HepG2 (cell line): Measurements from ENCODE around the gene ARL3. TPM values are rescaled to one million over a fixed set of nuclear protein-coding genes. Genes with fewer than 3 reads are reported as not detected.

Source experiments
- AHR ChIP-seq: IDR thresholded peaks from 2 replicates; pipeline ENCODE4 v1.6.1; 2018; ENCODE audit warnings: missing genetic modification reagents, missing compliant biosample characterization
- ETV6 ChIP-seq: sonication (generic); formaldehyde crosslinking; conservative IDR thresholded peaks from 2 replicates; pipeline ENCODE4 v1.4.0; 2020; ENCODE audit warnings: missing genetic modification reagents
- KDM5B ChIP-seq: sonication (generic); formaldehyde crosslinking; IDR thresholded peaks from 2 replicates; pipeline ENCODE4 v1.4.0; 2020; ENCODE audit warnings: missing genetic modification reagents, mild to moderate bottlenecking, borderline replicate concordance
- KMT2A ChIP-seq: sonication (generic); formaldehyde crosslinking; IDR thresholded peaks from 2 replicates; pipeline ENCODE4 v1.4.0; 2020; ENCODE audit warnings: missing genetic modification reagents
- MEIS2 ChIP-seq: sonication (generic); formaldehyde crosslinking; IDR thresholded peaks from 2 replicates; pipeline ENCODE4 v1.9.0; 2021; ENCODE audit warnings: mild to moderate bottlenecking, missing genetic modification reagents
- MXI1 ChIP-seq: IDR thresholded peaks from 3 replicates; pipeline ENCODE4 v1.6.1; 2012; ENCODE audit warnings: low read depth, low read length, inconsistent platforms, borderline replicate concordance
- NCOR1 ChIP-seq: fragments of 200-600 bp; sonication (generic); IDR thresholded peaks from 2 replicates; pipeline ENCODE4 v1.7.0; 2017; ENCODE audit warnings: antibody characterized with exemption, low read length, borderline replicate concordance
- NR2F6 ChIP-seq, 2 experiments: IDR thresholded peaks; 2 replicates each; pipeline ENCODE4 v1.6.1; 2016; ENCODE audit warnings: antibody characterized with exemption in 1 of 2, mild to moderate bottlenecking in 1 of 2
- SETDB1 ChIP-seq: sonication (generic); formaldehyde crosslinking; IDR thresholded peaks from 2 replicates; pipeline ENCODE4 v1.5.1; 2020; ENCODE audit warnings: missing genetic modification reagents, mild to moderate bottlenecking, borderline replicate concordance
- SRY ChIP-seq: sonication (generic); formaldehyde crosslinking; IDR thresholded peaks from 2 replicates; pipeline ENCODE4 v1.8.0; 2022; ENCODE audit warnings: mild to moderate bottlenecking, missing genetic modification reagents
- ZNF616 ChIP-seq: sonication (generic); formaldehyde crosslinking; IDR thresholded peaks from 2 replicates; pipeline ENCODE4 v1.5.0; 2020; ENCODE audit warnings: low read depth, mild to moderate bottlenecking, missing genetic modification reagents
- ZNF766 ChIP-seq: sonication (generic); formaldehyde crosslinking; IDR thresholded peaks from 2 replicates; pipeline ENCODE4 v1.5.0; 2020; ENCODE audit warnings: missing genetic modification reagents, borderline replicate concordance
- ZNF782 ChIP-seq: sonication (generic); formaldehyde crosslinking; IDR thresholded peaks from 2 replicates; pipeline ENCODE4 v1.4.0; 2020; ENCODE audit warnings: missing genetic modification reagents, mild to moderate bottlenecking, borderline replicate concordance
- polyA plus RNA-seq, 8 experiments: library from polyadenylated mRNA; depleted of rRNA in 3 of 8; stranded (reverse) in 7 of 8; unstranded in 1 of 8; fragments of >200 nt; fragmentation: Illumina TruSeq in 4 of 8; extraction: Trizol in 4 of 8; gene quantifications; 2 replicates each; pipeline versions ENCODE4 v1.2.1 to v1.2.3, GENCODE V29; 2011 to 2016; ENCODE audit warnings: low read depth in 4 of 8, missing spikeins in 1 of 8, mixed read lengths in 1 of 8; ENCODE audit not compliant: insufficient read depth in 1 of 8
- total RNA-seq, 5 experiments: library from RNA; depleted of rRNA; stranded (reverse); fragments of >200 nt; fragmentation: Illumina TruSeq; extraction: Trizol; gene quantifications; 2 replicates each; pipeline ENCODE4 v1.2.3, GENCODE V29; 2016; ENCODE audit warnings: low read depth in 1 of 5
- TF ChIP-seq, protein P1 (sequence below): sonication (generic); formaldehyde crosslinking; IDR thresholded peaks from 2 replicates; pipeline ENCODE4 v1.8.0; 2022; ENCODE audit warnings: missing genetic modification reagents, mild to moderate bottlenecking, moderate library complexity, borderline replicate concordance
- TF ChIP-seq, protein P2 (sequence below): sonication (generic); formaldehyde crosslinking; IDR thresholded peaks from 2 replicates; pipeline ENCODE4 v1.4.0; 2020; ENCODE audit warnings: missing genetic modification reagents, borderline replicate concordance
- TF ChIP-seq, protein P3 (sequence below): sonication (generic); formaldehyde crosslinking; IDR thresholded peaks from 2 replicates; pipeline ENCODE4 v1.4.0; 2020; ENCODE audit warnings: missing genetic modification reagents, borderline replicate concordance
- TF ChIP-seq, protein P4 (sequence below): sonication (generic); formaldehyde crosslinking; IDR thresholded peaks from 2 replicates; pipeline ENCODE4 v1.8.1; 2023; ENCODE audit warnings: missing genetic modification reagents, inconsistent platforms, borderline replicate concordance

Gene ARL3
- total and polyA plus RNA-seq, 2 of the 13 experiments (the other 11 are each of a cell fraction or from before 2014, with no cell fraction given) = 5.2 to 6.6 TPM

DNA sequence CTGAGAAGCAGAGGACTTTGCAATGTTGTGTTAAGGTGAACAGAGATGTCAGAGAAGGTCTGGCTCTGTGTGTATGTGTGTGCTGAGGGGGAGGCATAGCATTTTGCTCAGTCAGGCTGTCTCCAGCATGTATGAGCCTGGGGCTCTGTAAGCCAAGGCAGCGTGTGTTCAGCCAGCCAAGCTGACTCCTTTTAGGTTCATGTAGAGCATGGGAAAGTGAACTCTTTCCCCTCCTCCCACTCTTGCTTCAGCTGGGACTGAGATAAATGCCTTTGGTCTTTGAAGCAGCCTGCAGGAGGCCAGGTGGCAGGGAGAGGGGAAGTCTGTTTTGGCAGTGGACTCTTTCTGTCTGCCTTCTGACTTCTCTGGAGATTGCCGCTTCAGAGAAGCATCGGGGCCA is 4.0 kb upstream of the ARL3 start (continued):
- TF ChIP-seq, protein P1, sequence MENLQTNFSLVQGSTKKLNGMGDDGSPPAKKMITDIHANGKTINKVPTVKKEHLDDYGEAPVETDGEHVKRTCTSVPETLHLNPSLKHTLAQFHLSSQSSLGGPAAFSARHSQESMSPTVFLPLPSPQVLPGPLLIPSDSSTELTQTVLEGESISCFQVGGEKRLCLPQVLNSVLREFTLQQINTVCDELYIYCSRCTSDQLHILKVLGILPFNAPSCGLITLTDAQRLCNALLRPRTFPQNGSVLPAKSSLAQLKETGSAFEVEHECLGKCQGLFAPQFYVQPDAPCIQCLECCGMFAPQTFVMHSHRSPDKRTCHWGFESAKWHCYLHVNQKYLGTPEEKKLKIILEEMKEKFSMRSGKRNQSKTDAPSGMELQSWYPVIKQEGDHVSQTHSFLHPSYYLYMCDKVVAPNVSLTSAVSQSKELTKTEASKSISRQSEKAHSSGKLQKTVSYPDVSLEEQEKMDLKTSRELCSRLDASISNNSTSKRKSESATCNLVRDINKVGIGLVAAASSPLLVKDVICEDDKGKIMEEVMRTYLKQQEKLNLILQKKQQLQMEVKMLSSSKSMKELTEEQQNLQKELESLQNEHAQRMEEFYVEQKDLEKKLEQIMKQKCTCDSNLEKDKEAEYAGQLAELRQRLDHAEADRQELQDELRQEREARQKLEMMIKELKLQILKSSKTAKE (CRISPR knock-in tag) = no peak
- TF ChIP-seq SETDB1 (CRISPR knock-in tag) = no peak
- TF ChIP-seq, protein P2, sequence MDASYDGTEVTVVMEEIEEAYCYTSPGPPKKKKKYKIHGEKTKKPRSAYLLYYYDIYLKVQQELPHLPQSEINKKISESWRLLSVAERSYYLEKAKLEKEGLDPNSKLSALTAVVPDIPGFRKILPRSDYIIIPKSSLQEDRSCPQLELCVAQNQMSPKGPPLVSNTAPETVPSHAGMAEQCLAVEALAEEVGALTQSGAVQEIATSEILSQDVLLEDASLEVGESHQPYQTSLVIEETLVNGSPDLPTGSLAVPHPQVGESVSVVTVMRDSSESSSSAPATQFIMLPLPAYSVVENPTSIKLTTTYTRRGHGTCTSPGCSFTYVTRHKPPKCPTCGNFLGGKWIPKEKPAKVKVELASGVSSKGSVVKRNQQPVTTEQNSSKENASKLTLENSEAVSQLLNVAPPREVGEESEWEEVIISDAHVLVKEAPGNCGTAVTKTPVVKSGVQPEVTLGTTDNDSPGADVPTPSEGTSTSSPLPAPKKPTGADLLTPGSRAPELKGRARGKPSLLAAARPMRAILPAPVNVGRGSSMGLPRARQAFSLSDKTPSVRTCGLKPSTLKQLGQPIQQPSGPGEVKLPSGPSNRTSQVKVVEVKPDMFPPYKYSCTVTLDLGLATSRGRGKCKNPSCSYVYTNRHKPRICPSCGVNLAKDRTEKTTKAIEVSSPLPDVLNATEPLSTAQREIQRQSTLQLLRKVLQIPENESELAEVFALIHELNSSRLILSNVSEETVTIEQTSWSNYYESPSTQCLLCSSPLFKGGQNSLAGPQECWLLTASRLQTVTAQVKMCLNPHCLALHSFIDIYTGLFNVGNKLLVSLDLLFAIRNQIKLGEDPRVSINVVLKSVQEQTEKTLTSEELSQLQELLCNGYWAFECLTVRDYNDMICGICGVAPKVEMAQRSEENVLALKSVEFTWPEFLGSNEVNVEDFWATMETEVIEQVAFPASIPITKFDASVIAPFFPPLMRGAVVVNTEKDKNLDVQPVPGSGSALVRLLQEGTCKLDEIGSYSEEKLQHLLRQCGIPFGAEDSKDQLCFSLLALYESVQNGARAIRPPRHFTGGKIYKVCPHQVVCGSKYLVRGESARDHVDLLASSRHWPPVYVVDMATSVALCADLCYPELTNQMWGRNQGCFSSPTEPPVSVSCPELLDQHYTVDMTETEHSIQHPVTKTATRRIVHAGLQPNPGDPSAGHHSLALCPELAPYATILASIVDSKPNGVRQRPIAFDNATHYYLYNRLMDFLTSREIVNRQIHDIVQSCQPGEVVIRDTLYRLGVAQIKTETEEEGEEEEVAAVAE (CRISPR knock-in tag) = no peak
- TF ChIP-seq NCOR1 = no peak
- no peak for TF ChIP-seq KMT2A (CRISPR knock-in tag)
- no peak for TF ChIP-seq MEIS2 (CRISPR knock-in tag)
- TF ChIP-seq KDM5B (CRISPR knock-in tag) = no peak
- TF ChIP-seq ZNF782 = no peak
- TF ChIP-seq, protein P3, sequence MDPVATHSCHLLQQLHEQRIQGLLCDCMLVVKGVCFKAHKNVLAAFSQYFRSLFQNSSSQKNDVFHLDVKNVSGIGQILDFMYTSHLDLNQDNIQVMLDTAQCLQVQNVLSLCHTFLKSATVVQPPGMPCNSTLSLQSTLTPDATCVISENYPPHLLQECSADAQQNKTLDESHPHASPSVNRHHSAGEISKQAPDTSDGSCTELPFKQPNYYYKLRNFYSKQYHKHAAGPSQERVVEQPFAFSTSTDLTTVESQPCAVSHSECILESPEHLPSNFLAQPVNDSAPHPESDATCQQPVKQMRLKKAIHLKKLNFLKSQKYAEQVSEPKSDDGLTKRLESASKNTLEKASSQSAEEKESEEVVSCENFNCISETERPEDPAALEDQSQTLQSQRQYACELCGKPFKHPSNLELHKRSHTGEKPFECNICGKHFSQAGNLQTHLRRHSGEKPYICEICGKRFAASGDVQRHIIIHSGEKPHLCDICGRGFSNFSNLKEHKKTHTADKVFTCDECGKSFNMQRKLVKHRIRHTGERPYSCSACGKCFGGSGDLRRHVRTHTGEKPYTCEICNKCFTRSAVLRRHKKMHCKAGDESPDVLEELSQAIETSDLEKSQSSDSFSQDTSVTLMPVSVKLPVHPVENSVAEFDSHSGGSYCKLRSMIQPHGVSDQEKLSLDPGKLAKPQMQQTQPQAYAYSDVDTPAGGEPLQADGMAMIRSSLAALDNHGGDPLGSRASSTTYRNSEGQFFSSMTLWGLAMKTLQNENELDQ = no peak
- TF ChIP-seq AHR (CRISPR knock-in tag) = no peak
- no peak for TF ChIP-seq MXI1
- TF ChIP-seq ZNF616 (CRISPR knock-in tag) = no peak
- TF ChIP-seq, protein P4, sequence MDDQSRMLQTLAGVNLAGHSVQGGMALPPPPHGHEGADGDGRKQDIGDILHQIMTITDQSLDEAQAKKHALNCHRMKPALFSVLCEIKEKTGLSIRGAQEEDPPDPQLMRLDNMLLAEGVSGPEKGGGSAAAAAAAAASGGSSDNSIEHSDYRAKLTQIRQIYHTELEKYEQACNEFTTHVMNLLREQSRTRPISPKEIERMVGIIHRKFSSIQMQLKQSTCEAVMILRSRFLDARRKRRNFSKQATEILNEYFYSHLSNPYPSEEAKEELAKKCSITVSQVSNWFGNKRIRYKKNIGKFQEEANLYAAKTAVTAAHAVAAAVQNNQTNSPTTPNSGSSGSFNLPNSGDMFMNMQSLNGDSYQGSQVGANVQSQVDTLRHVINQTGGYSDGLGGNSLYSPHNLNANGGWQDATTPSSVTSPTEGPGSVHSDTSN = no peak
- TF ChIP-seq NR2F6 (IDR thresholded peaks at IDR 0.05) = no peak
- no peak for TF ChIP-seq NR2F6 (CRISPR knock-in tag; IDR thresholded peaks at IDR 0.05)
- TF ChIP-seq SRY = no peak
- no peak for TF ChIP-seq ETV6 (CRISPR knock-in tag)
- no peak for TF ChIP-seq ZNF766
